ENCODE measurements around the gene SULT2B1. TPM values are rescaled to one million over a fixed set of nuclear protein-coding genes. Genes with fewer than 3 reads are reported as not detected.
"Not testable (repeated sequence)": the region's sequence is repeated elsewhere in the genome, so short reads cannot be mapped to it uniquely, and the experiment has no call there.

The SULT2B1 gene
- total RNA-seq, 1 experiment from 2014 or later = 0.49 TPM

DNA sequence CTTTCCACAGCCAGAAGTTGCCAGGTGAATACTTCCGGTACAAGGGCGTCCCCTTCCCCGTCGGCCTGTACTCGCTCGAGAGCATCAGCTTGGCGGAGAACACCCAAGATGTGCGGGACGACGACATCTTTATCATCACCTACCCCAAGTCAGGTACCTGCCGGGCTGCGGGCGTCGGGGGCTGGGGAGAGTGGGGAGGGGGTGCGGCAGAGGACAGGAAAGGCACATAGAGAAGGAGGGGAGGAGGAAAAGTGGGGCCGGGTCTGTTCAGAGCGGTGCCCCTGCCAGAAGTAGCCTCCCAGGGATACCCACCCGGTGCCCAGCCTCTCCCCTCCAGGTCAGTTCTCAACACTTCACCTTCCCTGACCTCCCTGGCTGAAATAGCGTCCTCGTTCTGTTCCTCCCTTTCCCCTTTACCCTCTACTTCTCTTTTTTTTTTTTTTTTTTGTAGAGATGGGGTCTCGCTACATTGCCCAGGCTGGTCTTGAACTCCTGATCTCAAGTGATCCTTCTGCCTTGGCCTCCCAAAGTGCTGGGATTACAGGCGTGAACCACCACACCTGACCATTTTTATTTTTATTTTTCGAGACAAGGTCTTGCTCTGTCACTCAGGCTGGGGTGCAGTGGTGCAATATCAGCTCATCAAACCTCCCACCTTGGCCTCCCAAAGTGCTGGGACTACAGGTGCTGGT, 24.1 kb downstream of the SULT2B1 start:
- no peaks in the 10 kb centered on the region for H3K27me3 ChIP-seq
- no peak for DNase-seq
- H3K36me3 ChIP-seq = no peaks in the 10 kb centered on the region
- H3K4me3 ChIP-seq = no peak overlapping the region
- H3K9me3 ChIP-seq = no peaks in the 10 kb centered on the region

DNA sequence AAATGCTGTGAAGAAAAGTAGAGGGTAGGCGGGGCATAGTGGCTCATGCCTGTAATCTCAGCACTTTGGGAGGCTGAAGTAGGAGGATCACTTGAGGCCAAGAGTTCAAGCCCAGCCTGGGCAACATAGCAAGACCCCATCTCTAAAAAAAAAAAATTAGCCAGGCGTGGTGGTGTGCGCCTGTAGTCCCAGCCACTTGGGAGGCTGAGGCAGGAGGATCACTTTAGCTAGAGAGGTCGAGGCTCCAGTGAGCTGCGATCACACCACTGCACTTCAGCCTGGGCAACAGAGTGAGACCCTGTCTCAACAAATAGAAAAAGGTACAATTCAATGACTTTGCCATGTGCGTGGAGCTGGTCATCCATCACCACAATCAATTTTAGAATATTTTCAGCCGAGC, 25.9 kb downstream of the SULT2B1 start:
- not testable (repeated sequence) for H3K9me3 ChIP-seq, H3K27me3 ChIP-seq, DNase-seq, H3K4me3 ChIP-seq, H3K36me3 ChIP-seq

DNA sequence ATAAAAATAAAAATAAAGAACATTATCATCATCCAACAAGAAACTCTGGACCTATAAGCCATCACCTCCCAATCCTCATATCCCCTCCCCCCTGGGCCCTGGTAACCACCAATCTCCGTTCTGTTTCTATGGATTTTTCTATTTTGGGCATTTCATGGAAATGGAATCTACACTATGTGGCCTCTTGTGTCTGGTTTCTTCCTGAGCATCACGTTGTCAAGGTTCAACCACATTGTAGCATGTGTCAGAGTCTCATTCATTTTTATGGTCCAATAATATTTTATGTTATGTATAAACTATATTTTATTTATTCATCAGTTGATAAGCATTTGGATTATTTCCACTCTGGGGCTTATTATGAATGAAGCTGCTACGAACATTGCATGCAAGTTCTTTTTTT, 26.9 kb downstream of the SULT2B1 start:
- Histone ChIP-seq H3K4me3 (no peak overlapping the region), H3K9me3 (no peaks in the 10 kb centered on the region)
- no peak for DNase-seq

DNA sequence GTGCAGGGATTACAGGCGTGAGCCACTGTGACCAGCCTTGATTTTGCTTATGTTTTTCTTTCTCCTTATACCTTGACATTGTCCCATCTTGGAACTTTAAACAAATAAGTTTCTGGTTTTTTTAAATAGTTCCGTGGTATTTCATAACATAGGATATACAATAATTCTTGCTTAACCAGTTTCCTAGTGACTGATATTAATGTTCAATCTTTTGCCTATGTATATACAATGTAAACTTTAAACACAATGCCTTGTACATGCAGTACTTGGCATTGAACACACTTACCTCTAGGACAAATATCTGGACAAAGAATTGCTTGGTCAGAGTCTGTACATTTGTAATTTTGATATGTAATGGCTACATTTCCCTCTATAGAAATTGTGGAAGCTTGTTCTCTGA, 30.2 kb downstream of the SULT2B1 start:
- Histone ChIP-seq H3K27me3 (no peaks in the 10 kb centered on the region), H3K36me3 (no peaks in the 10 kb centered on the region), H3K4me3 (no peak overlapping the region), H3K9me3 (no peaks in the 10 kb centered on the region)
- no peak for DNase-seq

More for the DNA sequence above, 26.9 kb downstream of the SULT2B1 start:
- no peaks in the 10 kb centered on the region for H3K36me3 ChIP-seq
- no peaks in the 10 kb centered on the region for H3K27me3 ChIP-seq

DNA sequence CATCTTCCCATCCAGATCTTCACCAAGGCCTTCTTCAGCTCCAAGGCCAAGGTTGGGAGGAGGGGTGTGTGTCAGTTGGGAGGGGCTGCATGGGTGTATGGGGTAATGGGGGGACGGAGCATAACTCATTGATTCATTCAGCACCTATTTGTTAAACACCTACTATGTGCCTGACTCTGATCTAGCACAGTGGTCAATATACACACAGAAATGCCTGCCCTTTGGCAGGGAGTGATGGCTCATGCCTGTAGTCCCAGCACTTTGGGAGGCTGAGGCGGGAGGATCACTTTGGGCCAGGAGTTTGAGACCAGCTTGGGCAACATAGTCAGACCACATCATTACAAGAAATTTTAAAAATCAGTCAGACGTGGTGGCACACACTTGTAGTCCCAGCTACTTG, 35.4 kb downstream of the SULT2B1 start:
- no peaks in the 10 kb centered on the region for H3K9me3 ChIP-seq
- no peaks in the 10 kb centered on the region for H3K36me3 ChIP-seq
- no peaks in the 10 kb centered on the region for H3K27me3 ChIP-seq
- DNase-seq = no peak
- H3K4me3 ChIP-seq = no peak overlapping the region

DNA sequence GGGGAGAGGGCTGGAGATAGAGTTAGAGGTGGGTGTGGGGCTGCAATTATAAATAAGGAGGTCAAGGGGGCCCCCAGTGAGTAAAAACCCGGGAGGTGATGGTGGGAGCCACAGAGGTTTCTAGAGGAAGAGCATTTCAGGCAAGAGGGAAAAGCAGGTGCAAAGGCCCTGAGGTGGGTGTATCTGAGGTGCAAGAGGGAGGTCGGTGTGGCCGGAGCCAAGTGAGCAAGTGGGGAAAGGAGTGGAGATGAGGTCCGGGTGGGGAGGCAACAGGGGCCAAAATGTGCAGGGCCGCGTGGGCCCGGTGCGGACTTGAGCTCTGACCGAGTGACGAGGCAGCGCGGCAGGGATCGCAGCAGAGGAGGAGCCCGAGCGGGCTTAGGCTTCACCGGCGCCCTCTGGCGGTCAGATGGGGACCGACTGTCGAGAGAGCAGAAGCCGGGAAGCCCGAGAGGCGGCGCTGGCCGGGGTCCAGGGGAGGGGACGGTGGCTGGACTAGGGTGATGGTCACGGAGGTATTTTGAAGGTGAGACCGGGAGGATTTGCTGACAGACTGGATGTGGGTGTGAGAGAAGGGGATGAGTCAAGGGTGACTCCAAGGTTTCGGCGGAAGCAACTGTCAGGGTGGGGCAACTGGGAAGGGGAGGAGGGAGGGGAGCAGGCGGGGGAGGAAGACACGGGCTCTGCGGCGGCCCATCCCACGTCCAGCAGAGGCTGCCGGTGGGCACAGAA, 36.9 kb downstream of the SULT2B1 start:
- peak; percentile 92 for DNase-seq
- Histone ChIP-seq H3K9me3 (no peaks in the 10 kb centered on the region), H3K36me3 (no peaks in the 10 kb centered on the region), H3K27me3 (no peaks in the 10 kb centered on the region), H3K4me3 (peak overlapping the region; percentile 34)

DNA sequence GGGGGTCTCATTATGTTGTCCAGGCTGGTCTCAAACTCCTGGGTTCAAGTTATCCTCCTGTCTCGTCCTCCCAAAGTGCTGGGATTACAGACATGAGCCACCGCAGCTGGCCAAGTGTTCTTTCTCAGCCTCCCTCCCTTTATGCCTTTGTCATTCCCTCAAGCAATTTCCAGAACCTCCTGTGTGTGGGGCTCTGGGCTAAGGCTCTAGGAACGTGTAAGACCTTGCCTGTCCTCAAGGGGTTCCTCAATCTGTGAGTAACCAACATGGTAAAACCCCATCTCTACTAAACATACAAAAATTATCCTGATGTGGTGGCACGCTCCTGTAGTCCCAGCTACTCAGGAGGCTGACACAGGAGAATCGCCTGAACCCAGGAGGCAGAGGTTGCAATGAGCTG, 39.0 kb downstream of the SULT2B1 start:
- H3K9me3 ChIP-seq = no peaks in the 10 kb centered on the region

DNA sequence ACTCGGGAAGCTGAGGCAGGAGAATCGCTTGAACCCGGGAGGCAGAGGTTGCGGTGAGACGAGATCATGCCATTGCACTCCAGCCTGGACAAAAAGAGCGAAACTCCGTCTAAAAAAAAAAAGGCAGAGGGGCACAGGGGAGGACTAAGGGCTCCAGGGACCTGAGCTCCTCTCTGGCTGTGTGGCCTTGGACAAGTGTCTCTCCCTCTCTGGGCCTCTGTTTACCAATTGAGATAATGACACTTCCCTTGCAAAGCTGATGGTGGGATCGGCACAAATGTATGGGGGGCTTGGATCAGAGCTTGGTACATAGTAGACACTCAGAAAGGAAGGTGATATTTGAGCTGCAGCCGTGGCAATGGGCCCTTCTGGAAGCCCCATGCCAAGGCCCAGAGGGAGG, 43.2 kb downstream of the SULT2B1 start:
- no peak for DNase-seq

More for the DNA sequence above, 39.0 kb downstream of the SULT2B1 start:
- Histone ChIP-seq H3K4me3 (no peak overlapping the region), H3K27me3 (no peaks in the 10 kb centered on the region), H3K36me3 (no peaks in the 10 kb centered on the region)
- DNase-seq = no peak

GRCh38 chr19:48595833-48596232, 43.9 kb downstream of the SULT2B1 start:
- Histone ChIP-seq H3K4me3 (no peak overlapping the region), H3K27me3 (0 out of 2 replicates have a peak, but pooled peaks cover 2% of the 10 kb centered on the region), H3K9me3 (no peaks in the 10 kb centered on the region), H3K36me3 (no peaks in the 10 kb centered on the region)
- DNase-seq = no peak

More for the DNA sequence above, 43.2 kb downstream of the SULT2B1 start:
- Histone ChIP-seq H3K27me3 (0 out of 2 replicates have a peak, but pooled peaks cover 2% of the 10 kb centered on the region), H3K36me3 (no peaks in the 10 kb centered on the region), H3K9me3 (no peaks in the 10 kb centered on the region), H3K4me3 (no peak overlapping the region)

DNA sequence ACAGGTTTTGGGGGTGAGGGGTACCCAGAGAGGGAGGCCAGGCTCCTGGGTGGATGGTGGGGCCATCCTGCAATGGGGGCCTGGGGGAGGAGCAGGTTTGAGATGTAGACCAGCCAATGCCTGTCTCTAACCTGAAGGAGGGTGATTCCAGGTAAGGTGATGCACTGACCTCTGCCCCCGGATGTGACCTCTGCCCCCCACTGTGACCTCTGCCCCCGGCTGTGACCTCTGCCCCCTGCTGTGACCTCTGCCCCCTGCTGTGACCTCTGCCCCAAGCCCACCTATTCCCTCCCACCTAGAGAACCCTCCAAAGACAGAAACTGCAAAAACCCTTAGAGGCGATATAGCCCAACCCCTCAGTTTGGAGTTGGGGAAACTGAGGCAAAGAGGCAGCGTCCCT, 44.3 kb downstream of the SULT2B1 start:
- Histone ChIP-seq H3K9me3 (no peaks in the 10 kb centered on the region), H3K27me3 (0 out of 2 replicates have a peak, but pooled peaks cover 2% of the 10 kb centered on the region), H3K4me3 (no peak overlapping the region), H3K36me3 (no peaks in the 10 kb centered on the region)
- DNase-seq = no peak

DNA sequence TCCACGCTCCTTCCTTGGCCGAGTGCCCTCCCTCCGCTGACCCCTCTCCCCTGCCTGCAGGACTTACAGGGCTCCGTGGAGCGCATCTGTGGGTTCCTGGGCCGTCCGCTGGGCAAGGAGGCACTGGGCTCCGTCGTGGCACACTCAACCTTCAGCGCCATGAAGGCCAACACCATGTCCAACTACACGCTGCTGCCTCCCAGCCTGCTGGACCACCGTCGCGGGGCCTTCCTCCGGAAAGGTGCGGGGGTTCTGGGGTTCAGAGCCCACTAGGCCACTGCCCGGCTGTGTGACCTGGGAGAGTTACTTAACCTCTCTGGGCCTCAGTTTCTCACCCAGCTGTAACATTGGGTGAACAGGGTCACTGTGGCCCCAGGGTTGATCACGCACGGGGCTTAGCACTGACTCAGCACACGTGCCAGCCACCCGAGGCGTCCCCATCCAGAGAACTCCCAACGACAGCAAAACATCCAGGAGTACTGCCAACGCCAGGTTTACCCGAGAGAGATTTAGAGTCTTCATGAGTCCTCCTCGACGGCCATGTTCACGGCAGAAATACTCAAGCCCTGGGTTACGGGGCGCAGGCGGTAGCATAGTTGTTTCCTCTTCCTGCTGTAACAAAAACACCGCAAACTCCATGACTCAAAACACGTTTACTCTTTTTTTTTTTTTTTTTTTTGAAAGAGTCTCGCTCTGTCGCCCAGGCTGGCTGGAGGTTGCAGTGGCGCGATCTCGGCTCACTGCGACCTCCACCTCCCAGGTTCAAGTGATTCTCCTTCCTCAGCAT, 44.9 kb downstream of the SULT2B1 start:
- H3K36me3 ChIP-seq = no peaks in the 10 kb centered on the region
- DNase-seq = no peak
- no peaks in the 10 kb centered on the region for H3K9me3 ChIP-seq
- no peak overlapping the region for H3K4me3 ChIP-seq
- 0 out of 2 replicates have a peak, but pooled peaks cover 2% of the 10 kb centered on the region for H3K27me3 ChIP-seq

DNA sequence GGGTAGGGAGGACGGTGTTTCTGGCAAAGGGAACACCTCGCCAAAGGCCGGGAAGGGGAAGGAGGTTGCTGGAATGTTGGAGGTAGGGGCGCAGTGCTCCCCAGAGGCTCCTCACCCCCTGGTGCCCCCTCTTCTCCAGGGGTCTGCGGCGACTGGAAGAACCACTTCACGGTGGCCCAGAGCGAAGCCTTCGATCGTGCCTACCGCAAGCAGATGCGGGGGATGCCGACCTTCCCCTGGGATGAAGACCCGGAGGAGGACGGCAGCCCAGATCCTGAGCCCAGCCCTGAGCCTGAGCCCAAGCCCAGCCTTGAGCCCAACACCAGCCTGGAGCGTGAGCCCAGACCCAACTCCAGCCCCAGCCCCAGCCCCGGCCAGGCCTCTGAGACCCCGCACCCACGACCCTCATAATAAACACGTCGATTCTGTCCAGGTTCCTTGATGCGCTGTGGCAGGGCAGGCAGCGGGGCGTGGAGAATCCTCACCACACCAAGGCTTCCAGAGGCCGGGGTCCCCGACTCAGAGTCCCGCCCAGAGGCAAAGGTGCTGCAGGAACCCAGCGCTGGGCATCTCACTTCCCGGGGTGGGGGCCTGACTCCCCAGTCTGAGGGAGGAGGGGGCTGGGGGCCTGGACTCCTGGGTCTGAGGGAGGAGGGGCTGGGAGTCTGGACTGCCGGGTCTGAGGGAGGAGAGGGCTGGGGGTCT, 47.2 kb downstream of the SULT2B1 start:
- H3K36me3 ChIP-seq = no peaks in the 10 kb centered on the region
- H3K9me3 ChIP-seq = no peaks in the 10 kb centered on the region
- H3K4me3 ChIP-seq = no peak overlapping the region
- no peak for DNase-seq
- H3K27me3 ChIP-seq = 0 out of 2 replicates have a peak, but pooled peaks cover 2% of the 10 kb centered on the region

- 0 out of 2 replicates have a peak, but pooled peaks cover 2% of the 10 kb centered on the region for H3K27me3 ChIP-seq
- H3K4me3 ChIP-seq = no peak overlapping the region
- H3K36me3 ChIP-seq = no peaks in the 10 kb centered on the region
- DNase-seq = no peak
- H3K9me3 ChIP-seq = no peaks in the 10 kb centered on the region
Measured at GRCh38 chr19:48600679-48601417, 48.9 kb downstream of the SULT2B1 start.

DNA sequence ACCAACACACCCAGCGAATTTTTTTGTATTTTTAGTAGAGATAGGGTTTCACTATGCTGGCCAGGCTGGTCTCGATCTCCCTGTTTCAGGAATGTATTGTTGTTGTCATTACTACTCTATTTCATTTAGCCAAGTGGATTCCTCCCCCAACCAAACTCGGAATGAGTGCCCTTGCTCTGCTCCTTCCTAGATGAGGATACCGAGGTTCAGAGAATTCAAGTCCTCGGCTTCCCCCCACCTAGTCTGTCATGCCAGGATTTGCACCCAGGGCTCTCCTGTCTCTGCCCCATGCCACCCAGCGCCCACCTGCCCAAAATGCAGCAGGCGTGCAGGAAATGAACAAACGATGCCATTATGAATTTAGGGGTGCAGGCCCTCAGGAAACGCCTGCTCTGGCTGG, 51.0 kb downstream of the SULT2B1 start:
- Histone ChIP-seq H3K4me3 (no peak overlapping the region), H3K9me3 (no peaks in the 10 kb centered on the region), H3K27me3 (0 out of 2 replicates have a peak, but pooled peaks cover 2% of the 10 kb centered on the region), H3K36me3 (no peaks in the 10 kb centered on the region)
- no peak for DNase-seq

DNA sequence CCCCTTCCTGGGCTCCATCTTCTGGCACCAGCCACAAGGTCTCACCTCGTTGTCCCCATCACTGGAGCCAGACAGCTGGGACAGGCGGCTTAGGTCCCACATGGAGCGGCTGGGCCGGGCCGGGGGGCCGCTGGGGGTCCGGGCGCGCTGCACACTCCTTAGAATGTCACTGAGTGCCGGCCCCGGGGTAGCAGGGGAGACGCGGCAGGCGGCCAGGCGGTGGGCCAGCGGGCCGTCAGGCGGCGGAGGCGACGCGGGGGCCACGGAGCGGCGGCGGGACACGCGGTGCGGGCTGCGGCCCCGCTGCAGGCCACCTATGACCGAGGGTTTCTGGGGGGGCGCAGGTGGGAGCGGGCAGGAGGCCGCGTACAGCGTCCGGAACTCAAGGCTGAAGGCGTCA, 51.5 kb downstream of the SULT2B1 start:
- DNase-seq = no peak

DNA sequence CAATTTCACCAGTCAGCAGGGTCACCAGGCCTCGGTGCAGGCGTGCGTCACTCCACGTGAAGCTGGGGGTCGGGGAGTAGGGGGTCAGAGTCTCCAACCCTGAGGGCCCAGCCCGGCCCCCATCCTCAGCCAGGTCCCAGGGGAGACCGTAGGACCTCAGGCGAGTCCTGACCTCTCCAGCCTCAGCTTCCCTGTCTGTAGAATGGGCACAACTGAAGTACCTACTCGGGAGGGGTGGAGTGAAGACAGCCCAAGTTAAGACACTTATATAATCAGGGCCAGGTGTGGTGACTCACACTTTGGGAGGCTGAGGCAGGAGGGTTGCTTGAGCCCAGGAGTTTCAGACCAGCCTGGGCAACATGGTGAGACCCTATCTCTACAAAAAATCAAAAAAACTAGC, 51.9 kb downstream of the SULT2B1 start:
- Histone ChIP-seq H3K27me3 (0 out of 2 replicates have a peak, but pooled peaks cover 2% of the 10 kb centered on the region), H3K36me3 (no peaks in the 10 kb centered on the region), H3K4me3 (no peak overlapping the region), H3K9me3 (no peaks in the 10 kb centered on the region)
- DNase-seq = no peak

More for the DNA sequence above, 51.5 kb downstream of the SULT2B1 start:
- Histone ChIP-seq H3K9me3 (no peaks in the 10 kb centered on the region), H3K36me3 (no peaks in the 10 kb centered on the region), H3K4me3 (no peak overlapping the region), H3K27me3 (0 out of 2 replicates have a peak, but pooled peaks cover 2% of the 10 kb centered on the region)

Measured in MG63 (cell line).